ENCODE data around the gene TLR3. TPM values are rescaled to one million over a fixed set of nuclear protein-coding genes. Genes with fewer than 3 reads are reported as not detected.

TLR3 gene
- total RNA-seq, 4 donors from 2014 or later: 4.3 to 8.4 (median 6.8) TPM

DNA sequence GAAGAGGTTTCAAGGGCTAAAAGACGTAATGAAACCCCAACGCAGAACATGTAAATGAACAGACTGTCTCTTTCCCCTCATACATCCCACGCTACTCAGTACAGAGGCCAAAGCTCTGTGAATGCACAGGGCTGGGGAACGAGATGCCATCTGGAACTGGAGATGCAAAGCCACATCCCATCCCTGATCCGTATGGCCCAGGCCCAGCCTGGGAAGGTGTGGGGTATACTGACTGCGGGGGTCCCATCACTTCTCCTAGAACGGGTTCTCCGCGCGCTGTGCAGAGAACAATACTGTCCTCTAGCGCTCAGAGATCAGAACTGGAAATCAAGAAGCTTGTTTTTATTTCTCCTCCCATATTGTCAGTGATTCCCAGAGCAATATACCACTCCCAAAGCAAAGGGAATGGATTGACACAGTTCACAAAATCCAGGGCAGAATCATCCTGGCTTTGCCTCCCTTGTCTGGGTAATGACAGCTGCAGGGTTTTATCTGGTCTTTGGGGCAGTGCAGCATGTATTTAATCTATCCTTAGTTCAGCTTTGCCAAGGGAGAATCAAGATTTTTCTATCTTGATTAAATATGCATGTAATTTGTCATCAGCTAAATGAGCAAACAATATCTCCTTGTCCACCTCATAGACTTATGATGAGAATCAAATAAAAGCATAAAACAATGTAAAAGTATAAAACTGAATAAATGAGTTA is 47.3 kb upstream of the TLR3 start:
- Histone ChIP-seq H3K36me3 (no peaks in the 10 kb centered on the region), H3K27ac (peak overlapping the region in 1 of 4 donors; percentile 62), H3K9me3 (peaks cover 0 to 6% (median 0%) of the 10 kb centered on the region in 3 donors), H3K4me3 (peak overlapping the region in 1 of 2 donors; percentile 27), H3K4me1 (peaks cover 0 to 32% (median 2%) of the 10 kb centered on the region in 3 donors), H3K27me3 (no peaks in the 10 kb centered on the region)
- TF ChIP-seq EP300 (IDR thresholded peaks at IDR 0.05) (no peak), POLR2A (IDR thresholded peaks at IDR 0.05) (no peak), POLR2AphosphoS5 (IDR thresholded peaks at IDR 0.05) (no peak)
- TF ChIP-seq, protein P1, sequence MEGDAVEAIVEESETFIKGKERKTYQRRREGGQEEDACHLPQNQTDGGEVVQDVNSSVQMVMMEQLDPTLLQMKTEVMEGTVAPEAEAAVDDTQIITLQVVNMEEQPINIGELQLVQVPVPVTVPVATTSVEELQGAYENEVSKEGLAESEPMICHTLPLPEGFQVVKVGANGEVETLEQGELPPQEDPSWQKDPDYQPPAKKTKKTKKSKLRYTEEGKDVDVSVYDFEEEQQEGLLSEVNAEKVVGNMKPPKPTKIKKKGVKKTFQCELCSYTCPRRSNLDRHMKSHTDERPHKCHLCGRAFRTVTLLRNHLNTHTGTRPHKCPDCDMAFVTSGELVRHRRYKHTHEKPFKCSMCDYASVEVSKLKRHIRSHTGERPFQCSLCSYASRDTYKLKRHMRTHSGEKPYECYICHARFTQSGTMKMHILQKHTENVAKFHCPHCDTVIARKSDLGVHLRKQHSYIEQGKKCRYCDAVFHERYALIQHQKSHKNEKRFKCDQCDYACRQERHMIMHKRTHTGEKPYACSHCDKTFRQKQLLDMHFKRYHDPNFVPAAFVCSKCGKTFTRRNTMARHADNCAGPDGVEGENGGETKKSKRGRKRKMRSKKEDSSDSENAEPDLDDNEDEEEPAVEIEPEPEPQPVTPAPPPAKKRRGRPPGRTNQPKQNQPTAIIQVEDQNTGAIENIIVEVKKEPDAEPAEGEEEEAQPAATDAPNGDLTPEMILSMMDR (IDR thresholded peaks at IDR 0.05): peak; percentile 70 to 92 (median 80)
- ATAC-seq: no peak
- WGBS, 2 donors (ENCODE audit: low coverage in 1 of 2): 18 to 20% methylated on average over 5 to 8 of the region's 11 CpGs

DNA sequence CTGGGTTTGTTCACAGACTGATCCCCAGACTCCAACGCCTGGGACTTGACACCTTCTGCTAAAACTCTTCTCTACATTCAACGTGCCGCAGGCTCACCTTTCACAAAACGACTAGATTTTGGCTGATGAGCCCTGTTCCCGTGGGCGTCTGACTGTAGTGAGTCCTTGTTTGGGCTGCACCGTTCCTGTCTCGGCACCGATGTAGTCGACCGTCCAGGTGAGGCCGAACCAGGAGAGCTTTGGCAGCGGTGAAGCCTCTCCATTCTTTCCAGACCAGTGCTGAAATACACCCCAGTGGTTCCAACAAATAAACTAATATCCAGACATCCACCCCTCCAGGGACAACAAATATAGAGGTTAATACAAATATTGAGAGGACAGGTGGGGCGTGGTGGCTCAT is 45.0 kb upstream of the TLR3 start:
- Histone ChIP-seq H3K4me1 (peaks cover 1 to 50% (median 2%) of the 10 kb centered on the region in 3 donors), H3K4me3 (no peak overlapping the region), H3K27me3 (no peaks in the 10 kb centered on the region), H3K36me3 (no peaks in the 10 kb centered on the region), H3K9me3 (peaks cover 0 to under 1% (median 0%) of the 10 kb centered on the region in 3 donors), H3K27ac (no peak overlapping the region)
- ATAC-seq: no peak
- 0 to 91% methylated on average over 1 to 14 of the region's 14 CpGs for WGBS, 2 donors (ENCODE audit: low coverage in 1 of 2)
- TF ChIP-seq POLR2AphosphoS5 (IDR thresholded peaks at IDR 0.05) (no peak), EP300 (IDR thresholded peaks at IDR 0.05) (no peak), POLR2A (IDR thresholded peaks at IDR 0.05) (no peak)
- TF ChIP-seq, protein P1 (IDR thresholded peaks at IDR 0.05): no peak

DNA sequence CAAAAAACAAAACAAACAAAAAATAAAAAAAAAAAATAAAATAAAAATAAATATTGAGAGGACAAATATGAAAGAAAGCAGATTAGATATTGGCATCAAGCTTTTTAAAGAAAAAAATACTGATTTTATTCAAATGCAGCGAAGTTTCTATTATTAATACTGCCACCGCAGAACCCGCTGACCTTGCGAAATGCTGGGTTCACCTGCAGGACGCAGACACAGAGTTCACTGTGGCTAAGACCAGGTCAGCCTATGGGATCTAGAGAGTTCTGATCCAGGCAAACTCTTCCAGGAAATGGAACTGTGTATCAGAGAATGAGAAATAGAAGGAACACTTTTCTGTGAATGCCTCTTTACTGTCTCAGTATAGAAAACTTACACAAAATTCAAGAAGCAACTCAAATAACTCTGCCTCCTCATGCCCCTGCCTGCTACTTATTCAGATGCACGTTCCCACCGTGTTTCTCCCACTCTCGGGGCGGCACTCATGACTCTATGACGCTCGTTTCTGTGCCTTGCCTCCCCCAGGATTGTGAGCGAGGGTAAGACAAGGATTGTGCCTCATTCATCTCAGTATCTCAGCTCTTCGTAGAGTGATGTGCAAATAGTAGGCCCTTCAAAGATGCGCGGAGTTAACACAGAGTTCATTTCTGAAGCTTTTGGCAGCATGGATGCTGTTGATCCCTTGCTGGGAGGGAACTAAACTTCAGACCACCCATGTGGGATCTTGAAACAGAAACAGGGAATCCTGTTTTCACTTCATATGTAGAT is 44.1 kb upstream of the TLR3 start:
- TF ChIP-seq, protein P1 (IDR thresholded peaks at IDR 0.05): no peak
- no peak for TF ChIP-seq POLR2A (IDR thresholded peaks at IDR 0.05)
- no peak for TF ChIP-seq EP300 (IDR thresholded peaks at IDR 0.05)
- no peak for TF ChIP-seq POLR2AphosphoS5 (IDR thresholded peaks at IDR 0.05)
- no peaks in the 10 kb centered on the region for H3K27me3 ChIP-seq
- peaks cover 2 to 59% (median 5%) of the 10 kb centered on the region in 3 donors for H3K4me1 ChIP-seq
- no peaks in the 10 kb centered on the region for H3K9me3 ChIP-seq
- ATAC-seq: no peak
- H3K27ac ChIP-seq: peak overlapping the region in 3 of 4 donors; percentile 25 to 88 (median 86)
- H3K4me3 ChIP-seq: no peak overlapping the region
- 81 to 93% methylated on average over 7 to 15 of the region's 15 CpGs for WGBS, 2 donors (ENCODE audit: low coverage in 1 of 2)
- H3K36me3 ChIP-seq: no peaks in the 10 kb centered on the region

DNA sequence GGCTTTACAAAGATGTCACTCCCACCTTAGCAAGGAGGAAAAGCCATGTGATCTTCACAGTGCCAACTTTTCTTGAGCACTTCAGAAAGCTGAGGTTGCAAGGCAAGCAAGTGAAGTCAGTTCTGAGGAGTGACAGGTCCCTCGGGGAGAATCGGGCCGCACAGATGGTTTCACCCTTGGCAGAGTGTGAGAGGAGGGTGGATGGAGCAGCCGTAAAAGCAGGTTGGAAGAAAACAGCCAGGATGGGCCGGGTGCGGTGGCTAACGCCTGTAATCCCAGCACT is 43.6 kb upstream of the TLR3 start:
- Histone ChIP-seq H3K4me1 (peaks cover 2 to 64% (median 9%) of the 10 kb centered on the region in 3 donors), H3K4me3 (no peak overlapping the region), H3K27ac (peak overlapping the region in 3 of 4 donors; percentile 25 to 88 (median 86)), H3K9me3 (no peaks in the 10 kb centered on the region), H3K27me3 (no peaks in the 10 kb centered on the region), H3K36me3 (no peaks in the 10 kb centered on the region)
- WGBS, 2 donors (ENCODE audit: low coverage in 1 of 2): 59 to 100% methylated on average over 2 to 7 of the region's 7 CpGs
- TF ChIP-seq EP300 (IDR thresholded peaks at IDR 0.05) (no peak), POLR2A (IDR thresholded peaks at IDR 0.05) (no peak), POLR2AphosphoS5 (IDR thresholded peaks at IDR 0.05) (no peak)
- TF ChIP-seq, protein P1 (IDR thresholded peaks at IDR 0.05): no peak
- ATAC-seq: no peak
